ENCODE results near the gene CHSY1.
"Not testable (repeated sequence)": the region's sequence is repeated elsewhere in the genome, so short reads cannot be mapped to it uniquely, and the experiment has no call there.

CHSY1 gene

GRCh38 chr15:101132390-101133180, 119.3 kb downstream of the CHSY1 start:
- no peak for DNase-seq

- DNase-seq: no peak
Measured at GRCh38 chr15:101131489-101132389, 120.1 kb downstream of the CHSY1 start.

GRCh38 chr15:101129851-101130380, 121.9 kb downstream of the CHSY1 start:
- DNase-seq: peak in 1 of 2 donors; percentile 35

GRCh38 chr15:101128221-101129015, 123.4 kb downstream of the CHSY1 start:
- no peak for DNase-seq

- no peak for DNase-seq
Measured at GRCh38 chr15:101127506-101128076, 124.3 kb downstream of the CHSY1 start.

- DNase-seq: no peak
Measured at GRCh38 chr15:101126618-101127505, 125.0 kb downstream of the CHSY1 start.

- DNase-seq: not testable (repeated sequence)
Measured at GRCh38 chr15:101125881-101126428, 125.9 kb downstream of the CHSY1 start.
